Neutrophil (primary cell): ENCODE data around the gene PTPRJ.

Experiments
- H3K27ac ChIP-seq: fragments of 200-600 bp; sonication (generic); 2 replicates; pipeline ENCODE4 v1.5.1; 2016; ENCODE audit warnings: mild to moderate bottlenecking, moderate library complexity
- H3K27me3 ChIP-seq: fragments of 200-600 bp; sonication (generic); 2 replicates; pipeline ENCODE4 v1.6.0; 2016; ENCODE audit warnings: mild to moderate bottlenecking
- H3K36me3 ChIP-seq: fragments of 200-600 bp; sonication (generic); 2 replicates; pipeline ENCODE4 v1.5.1; 2017
- H3K4me1 ChIP-seq, 2 experiments: fragments of 200-600 bp in 1 of 2; sonication (generic) in 1 of 2; 1 replicate in 1 of 2; 2 replicates in 1 of 2; pipeline versions ENCODE4 v1.5.1 to v1.6.1; 2013 to 2016; ENCODE audit warnings: low read depth in 1 of 2, low read length in 1 of 2, mild to moderate bottlenecking in 1 of 2, moderate library complexity in 1 of 2; ENCODE audit not compliant: control insufficient read depth in 1 of 2, insufficient read depth in 1 of 2
- H3K4me3 ChIP-seq, 2 experiments: fragments of 200-600 bp in 1 of 2; sonication (generic) in 1 of 2; 1 replicate in 1 of 2; 2 replicates in 1 of 2; pipeline ENCODE4 v1.5.1; 2013 to 2016; ENCODE audit warnings: low read depth in 1 of 2, low read length in 1 of 2, mild to moderate bottlenecking in 1 of 2, moderate library complexity in 1 of 2
- H3K9me3 ChIP-seq: fragments of 200-600 bp; sonication (generic); 2 replicates; pipeline ENCODE4 v1.5.1; 2016
- CTCF ChIP-seq: fragments of 200-600 bp; sonication (generic); IDR thresholded peaks from 2 replicates; pipeline ENCODE4 v1.5.1; 2016; ENCODE audit warnings: antibody characterized with exemption

Gene PTPRJ

GRCh38 chr11:48005831-48006270, 25.5 kb downstream of the PTPRJ start:
- Histone ChIP-seq H3K4me3 (peak overlapping the region; percentile 26 to 56), H3K4me1 (peaks cover 97 to 100% of the 10 kb centered on the region in 2 experiments)
- no peak for TF ChIP-seq CTCF

GRCh38 chr11:48006301-48006992, 26.1 kb downstream of the PTPRJ start:
- TF ChIP-seq CTCF = no peak
- peaks cover 97 to 100% of the 10 kb centered on the region in 2 experiments for H3K4me1 ChIP-seq

More at GRCh38 chr11:48005831-48006270, 25.5 kb downstream of the PTPRJ start:
- no peaks in the 10 kb centered on the region for H3K27me3 ChIP-seq
- no peaks in the 10 kb centered on the region for H3K36me3 ChIP-seq
- H3K9me3 ChIP-seq = no peaks in the 10 kb centered on the region
- H3K27ac ChIP-seq = peak overlapping the region; percentile 95

GRCh38 chr11:48007677-48008076, 27.3 kb downstream of the PTPRJ start:
- Histone ChIP-seq H3K4me3 (peak overlapping the region; percentile 55 to 56), H3K9me3 (no peaks in the 10 kb centered on the region), H3K27me3 (no peaks in the 10 kb centered on the region), H3K4me1 (peaks cover 98 to 100% of the 10 kb centered on the region in 2 experiments), H3K27ac (peak overlapping the region; percentile 95), H3K36me3 (no peaks in the 10 kb centered on the region)
- no peak for TF ChIP-seq CTCF

More at GRCh38 chr11:48006301-48006992, 26.1 kb downstream of the PTPRJ start:
- Histone ChIP-seq H3K9me3 (no peaks in the 10 kb centered on the region), H3K4me3 (peak overlapping the region; percentile 26 to 56), H3K27ac (peak overlapping the region; percentile 95), H3K36me3 (no peaks in the 10 kb centered on the region), H3K27me3 (no peaks in the 10 kb centered on the region)

GRCh38 chr11:48008951-48009270, 28.6 kb downstream of the PTPRJ start:
- no peaks in the 10 kb centered on the region for H3K9me3 ChIP-seq
- H3K27me3 ChIP-seq = no peaks in the 10 kb centered on the region
- H3K27ac ChIP-seq = peak overlapping the region; percentile 95
- no peak for TF ChIP-seq CTCF
- peak overlapping the region; percentile 19 to 56 for H3K4me3 ChIP-seq
- peaks cover 100% of the 10 kb centered on the region in 2 experiments for H3K4me1 ChIP-seq
- H3K36me3 ChIP-seq = no peaks in the 10 kb centered on the region

GRCh38 chr11:48011102-48011797, 30.9 kb downstream of the PTPRJ start:
- Histone ChIP-seq H3K4me1 (peaks cover 100% of the 10 kb centered on the region in 2 experiments), H3K27ac (peak overlapping the region; percentile 95), H3K27me3 (no peaks in the 10 kb centered on the region), H3K9me3 (no peaks in the 10 kb centered on the region), H3K4me3 (no peak overlapping the region), H3K36me3 (no peaks in the 10 kb centered on the region)
- no peak for TF ChIP-seq CTCF
